K562 (cell line): Measurements from ENCODE around the gene DLL4. TPM values are rescaled to one million over a fixed set of nuclear protein-coding genes. Genes with fewer than 3 reads are reported as not detected.

Source experiments
- BCLAF1 ChIP-seq, 2 experiments: fragments of 450-650 bp in 1 of 2; IDR thresholded peaks; 2 replicates each; pipeline ENCODE4 v1.6.1; 2011 to 2017; ENCODE audit warnings: low read depth in 2 of 2, antibody characterized with exemption in 1 of 2, borderline replicate concordance in 1 of 2, low read length in 1 of 2, mild to moderate bottlenecking in 1 of 2, mixed read lengths in 1 of 2; ENCODE audit not compliant: control insufficient read depth in 1 of 2
- BRF2 ChIP-seq: IDR thresholded peaks from 3 replicates; pipeline ENCODE4 v1.6.1; 2011; ENCODE audit warnings: borderline replicate concordance, mild to moderate bottlenecking; ENCODE audit not compliant: insufficient read length, insufficient read depth
- EGR1 ChIP-seq: fragments of 450-650 bp; conservative IDR thresholded peaks from 2 replicates; pipeline ENCODE4 v1.6.1; 2017; ENCODE audit warnings: mild to moderate bottlenecking
- KAT2B ChIP-seq: IDR thresholded peaks from one replicate; pipeline ENCODE4 v1.6.1; 2012; ENCODE audit warnings: low read depth, mild to moderate bottlenecking, control low read depth, inconsistent platforms, low read length, moderate library complexity
- MED1 ChIP-seq: sonication (generic); formaldehyde crosslinking; IDR thresholded peaks from 2 replicates; pipeline ENCODE4 v1.8.1; 2023; ENCODE audit warnings: missing genetic modification reagents, borderline replicate concordance
- MTF1 ChIP-seq: fragments of 250-450 bp; sonication (Bioruptor Pico); IDR thresholded peaks from 2 replicates; pipeline ENCODE4 v1.9.0; 2021; ENCODE audit warnings: moderate library complexity, mild to moderate bottlenecking, inconsistent platforms, borderline replicate concordance
- MYNN ChIP-seq, 2 experiments: sonication (generic); formaldehyde crosslinking in 1 of 2; IDR thresholded peaks; 2 replicates each; pipeline versions ENCODE4 v1.5.0 to v1.6.1; 2016 to 2020; ENCODE audit warnings: antibody characterized with exemption in 1 of 2, missing genetic modification reagents in 1 of 2
- NCOA6 ChIP-seq: fragments of 450-650 bp; IDR thresholded peaks from 2 replicates; pipeline ENCODE4 v1.6.1; 2017; ENCODE audit warnings: mild to moderate bottlenecking
- NFATC3 ChIP-seq: fragments of 450-650 bp; IDR thresholded peaks from 2 replicates; pipeline ENCODE4 v1.6.1; 2017; ENCODE audit warnings: mild to moderate bottlenecking
- RCOR1 ChIP-seq, 2 experiments: IDR thresholded peaks; 2 replicates each; pipeline ENCODE4 v1.6.1; 2012; ENCODE audit warnings: low read depth in 2 of 2, low read length in 2 of 2, borderline replicate concordance in 1 of 2, improper control_type of control experiment in 1 of 2
- STAT5B ChIP-seq: fragments of 250-450 bp; sonication (Bioruptor Pico); IDR thresholded peaks from 2 replicates; pipeline ENCODE4 v1.8.0; 2021; ENCODE audit warnings: mild to moderate bottlenecking, inconsistent platforms
- TCF7 ChIP-seq: sonication (generic); IDR thresholded peaks from 2 replicates; pipeline ENCODE4 v1.6.1; 2016; ENCODE audit warnings: antibody characterized with exemption, borderline replicate concordance
- ZNF449 ChIP-seq: fragments of 250-450 bp; sonication (Bioruptor Pico); IDR thresholded peaks from 2 replicates; pipeline ENCODE4 v1.8.0; 2022; ENCODE audit warnings: moderate library complexity, mild to moderate bottlenecking, inconsistent platforms
- ZNF780A ChIP-seq: fragments of 250-450 bp; sonication (Bioruptor Pico); IDR thresholded peaks from 2 replicates; pipeline ENCODE4 v1.5.0; 2021; ENCODE audit warnings: mild to moderate bottlenecking
- ZNF79 ChIP-seq: fragments of 250-450 bp; sonication (Bioruptor Pico); IDR thresholded peaks from 2 replicates; pipeline ENCODE4 v1.4.0; 2020; ENCODE audit warnings: low read depth, mild to moderate bottlenecking, moderate library complexity
- polyA plus RNA-seq, 8 experiments: library from polyadenylated mRNA; depleted of rRNA in 4 of 8; stranded (reverse) in 5 of 8; unstranded in 3 of 8; fragments of >200 nt; fragmentation: Nextera tagmentation in 2 of 8; fragmentation: Illumina TruSeq in 1 of 8; extraction: Ambion mirVana in 2 of 8; extraction: Trizol in 1 of 8; gene quantifications; 2 replicates each; pipeline versions ENCODE4 v1.2.1 to v1.2.3, GENCODE V29; 2011 to 2014; ENCODE audit warnings: inconsistent platforms in 1 of 8, missing spikeins in 1 of 8
- total RNA-seq, 7 experiments: library from RNA; depleted of rRNA in 6 of 7; stranded (reverse); fragments of >200 nt in 6 of 7; fragmentation: Illumina TruSeq in 2 of 7; extraction: Trizol in 2 of 7; gene quantifications; 2 replicates each; pipeline versions ENCODE4 v1.2.1 to v1.2.3, GENCODE V29; 2011 to 2021; ENCODE audit warnings: low replicate concordance in 1 of 7
- TF ChIP-seq, protein P1 (sequence below): fragments of 250-450 bp; sonication (Bioruptor Pico); IDR thresholded peaks from 2 replicates; pipeline ENCODE4 v1.5.0; 2021
- TF ChIP-seq, protein P2 (sequence below): fragments of 250-450 bp; sonication (Bioruptor Pico); IDR thresholded peaks from 2 replicates; pipeline ENCODE4 v1.6.1; 2021; ENCODE audit warnings: mild to moderate bottlenecking
- TF ChIP-seq, protein P3 (sequence below): fragments of 450-650 bp; conservative IDR thresholded peaks from 2 replicates; pipeline ENCODE4 v1.6.1; 2016; ENCODE audit warnings: missing genetic modification characterization, low read depth, mild to moderate bottlenecking, missing compliant biosample characterization, moderate library complexity

The DLL4 gene
- total and polyA plus RNA-seq, 9 of the 15 experiments (the other 6 are each of a cell fraction or from before 2014, with no cell fraction given) = 0.04 to 1.1 (median 0.41) TPM; not detected in 1

DNA sequence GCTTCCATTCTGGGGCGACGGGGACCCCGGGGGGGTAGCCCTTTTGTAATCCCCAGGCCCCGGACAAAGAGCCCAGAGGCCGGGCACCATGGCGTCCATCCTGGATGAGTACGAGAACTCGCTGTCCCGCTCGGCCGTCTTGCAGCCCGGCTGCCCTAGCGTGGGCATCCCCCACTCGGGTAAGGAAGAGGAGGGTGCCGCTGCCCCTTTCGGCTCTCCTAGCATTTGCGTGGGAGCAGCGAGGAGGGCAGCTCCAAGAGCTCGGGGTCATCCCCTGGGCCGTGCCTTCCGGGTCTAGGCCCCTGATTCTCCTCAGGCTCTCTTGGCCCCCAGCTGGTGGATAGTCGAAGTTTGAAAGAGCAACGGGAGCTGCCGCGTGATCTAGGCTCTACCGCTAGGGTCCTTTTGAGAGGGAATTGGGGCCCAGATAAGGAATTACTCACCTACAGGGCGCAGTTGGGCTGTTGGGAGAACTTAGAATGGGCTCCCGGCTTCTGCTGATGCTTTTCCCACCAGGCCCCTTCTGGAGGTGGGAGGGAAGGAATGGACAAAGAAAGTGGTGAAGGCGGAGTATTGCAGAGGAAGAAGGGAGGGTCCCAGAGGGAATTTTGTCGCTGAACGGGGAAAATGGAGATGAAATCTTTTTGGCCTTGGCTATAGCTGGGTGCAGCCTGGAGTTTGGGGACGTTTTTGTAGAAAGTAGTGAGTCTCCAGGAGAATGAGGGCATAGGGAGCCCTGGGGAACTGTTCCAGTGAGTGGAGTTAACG, 34.3 kb upstream of the DLL4 start (continued):
- TF ChIP-seq BCLAF1 (IDR thresholded peaks at IDR 0.05; ENCODE audit: borderline replicate concordance in 1 of 2, control insufficient read depth in 1 of 2, low read depth in 2 of 2, low read length in 1 of 2) (no peak), MED1 (CRISPR knock-in tag) (no peak), RCOR1 (IDR thresholded peaks at IDR 0.05; ENCODE audit: borderline replicate concordance in 1 of 2, low read depth in 2 of 2, low read length in 2 of 2) (no peak), MYNN (IDR thresholded peaks at IDR 0.05) (no peak), MYNN (CRISPR knock-in tag; IDR thresholded peaks at IDR 0.05) (no peak), ZNF780A (no peak), MTF1 (CRISPR knock-in tag) (no peak), STAT5B (CRISPR knock-in tag) (no peak), NFATC3 (no peak), ZNF449 (CRISPR knock-in tag) (no peak), KAT2B (peak; percentile 41), BRF2 (no peak), ZNF79 (CRISPR knock-in tag) (no peak), EGR1 (no peak), TCF7 (no peak), NCOA6 (no peak)
- TF ChIP-seq, protein P1, sequence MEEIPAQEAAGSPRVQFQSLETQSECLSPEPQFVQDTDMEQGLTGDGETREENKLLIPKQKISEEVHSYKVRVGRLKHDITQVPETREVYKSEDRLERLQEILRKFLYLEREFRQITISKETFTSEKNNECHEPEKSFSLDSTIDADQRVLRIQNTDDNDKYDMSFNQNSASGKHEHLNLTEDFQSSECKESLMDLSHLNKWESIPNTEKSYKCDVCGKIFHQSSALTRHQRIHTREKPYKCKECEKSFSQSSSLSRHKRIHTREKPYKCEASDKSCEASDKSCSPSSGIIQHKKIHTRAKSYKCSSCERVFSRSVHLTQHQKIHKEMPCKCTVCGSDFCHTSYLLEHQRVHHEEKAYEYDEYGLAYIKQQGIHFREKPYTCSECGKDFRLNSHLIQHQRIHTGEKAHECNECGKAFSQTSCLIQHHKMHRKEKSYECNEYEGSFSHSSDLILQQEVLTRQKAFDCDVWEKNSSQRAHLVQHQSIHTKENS (CRISPR knock-in tag) = no peak
- TF ChIP-seq, protein P2, sequence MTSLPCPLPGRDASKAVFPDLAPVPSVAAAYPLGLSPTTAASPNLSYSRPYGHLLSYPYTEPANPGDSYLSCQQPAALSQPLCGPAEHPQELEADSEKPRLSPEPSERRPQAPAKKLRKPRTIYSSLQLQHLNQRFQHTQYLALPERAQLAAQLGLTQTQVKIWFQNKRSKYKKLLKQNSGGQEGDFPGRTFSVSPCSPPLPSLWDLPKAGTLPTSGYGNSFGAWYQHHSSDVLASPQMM (CRISPR knock-in tag) = no peak
- TF ChIP-seq, protein P3, sequence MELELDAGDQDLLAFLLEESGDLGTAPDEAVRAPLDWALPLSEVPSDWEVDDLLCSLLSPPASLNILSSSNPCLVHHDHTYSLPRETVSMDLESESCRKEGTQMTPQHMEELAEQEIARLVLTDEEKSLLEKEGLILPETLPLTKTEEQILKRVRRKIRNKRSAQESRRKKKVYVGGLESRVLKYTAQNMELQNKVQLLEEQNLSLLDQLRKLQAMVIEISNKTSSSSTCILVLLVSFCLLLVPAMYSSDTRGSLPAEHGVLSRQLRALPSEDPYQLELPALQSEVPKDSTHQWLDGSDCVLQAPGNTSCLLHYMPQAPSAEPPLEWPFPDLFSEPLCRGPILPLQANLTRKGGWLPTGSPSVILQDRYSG (tag) = no peak
